ENCODE measurements around the gene MGLL. TPM values are rescaled to one million over a fixed set of nuclear protein-coding genes. Genes with fewer than 3 reads are reported as not detected.

MGLL gene
- total and polyA plus RNA-seq, 9 donors: 4.5 to 22.4 (median 13.3) TPM

GRCh38 chr3:127672429-127673190, 149.7 kb downstream of the MGLL start, which contains the start of gene ABTB1:
ABTB1 (plus strand) TSS chr3:127672952; CDS start chr3:127673026, 74 bp downstream.
- peak; percentile 79 for TF ChIP-seq POLR2A (IDR thresholded peaks at IDR 0.05)
- TF ChIP-seq CTCF (IDR thresholded peaks at IDR 0.05): no peak
- H3K9me3 ChIP-seq: no peaks in the 10 kb centered on the region
- H3K4me1 ChIP-seq (ENCODE audit: insufficient read depth): peaks cover 7% of the 10 kb centered on the region
- intact Hi-C loops (cut with DNase I): loop anchor here in 1 of 4 donors (10.0 kb wide), 1 partner anchor 78 kb away; the partner anchor contains the start of genes MCM2 and TPRA1
- DNase-seq: peak; percentile 81 to 90 (median 87)
- peak within 1 kb of the TSS; percentile 81 for H3K4me3 ChIP-seq
- H3K36me3 ChIP-seq: no peaks in the 10 kb centered on the region
- H3K27me3 ChIP-seq: no peaks in the 10 kb centered on the region
- H3K27ac ChIP-seq: peak within 1 kb of the TSS; percentile 81 to 89
- WGBS, 3 donors: 0 to 1% (median 1%) methylated on average over 49 to 102 of the region's 102 CpGs

- DNase-seq: peak in 4 of 5 donors; percentile 22 to 67 (median 59)
These were observed 150.5 kb downstream of the MGLL start for GRCh38 chr3:127671523-127672428.

GRCh38 chr3:127670761-127671522, 151.4 kb downstream of the MGLL start:
- WGBS, 3 donors: 93 to 95% (median 93%) methylated on average over 20 of the region's 20 CpGs
- no peak overlapping the region for H3K4me3 ChIP-seq
- peaks cover 7% of the 10 kb centered on the region for H3K4me1 ChIP-seq (ENCODE audit: insufficient read depth)
- no peaks in the 10 kb centered on the region for H3K36me3 ChIP-seq
- no peak for TF ChIP-seq POLR2A (IDR thresholded peaks at IDR 0.05)
- TF ChIP-seq CTCF (IDR thresholded peaks at IDR 0.05): no peak
- TF ChIP-seq EP300 (IDR thresholded peaks at IDR 0.05): no peak
- intact Hi-C loops (cut with DNase I): loop anchor here in 1 of 4 donors (10.0 kb wide), 1 partner anchor 76 kb away; the partner anchor contains the start of genes MCM2 and TPRA1
- no peaks in the 10 kb centered on the region for H3K9me3 ChIP-seq
- no peaks in the 10 kb centered on the region for H3K27me3 ChIP-seq
- DNase-seq: peak in 2 of 5 donors; percentile 24 to 35
- H3K27ac ChIP-seq: no peak overlapping the region

More at GRCh38 chr3:127671523-127672428, 150.5 kb downstream of the MGLL start:
- Histone ChIP-seq H3K9me3 (no peaks in the 10 kb centered on the region), H3K4me1 (ENCODE audit: insufficient read depth) (peaks cover 7% of the 10 kb centered on the region), H3K27ac (peak overlapping the region; percentile 81 to 89), H3K36me3 (no peaks in the 10 kb centered on the region), H3K4me3 (peak overlapping the region; percentile 81), H3K27me3 (no peaks in the 10 kb centered on the region)
- TF ChIP-seq POLR2A (IDR thresholded peaks at IDR 0.05) (no peak), EP300 (IDR thresholded peaks at IDR 0.05) (no peak), CTCF (IDR thresholded peaks at IDR 0.05) (no peak)
- 19 to 26% (median 20%) methylated on average over 37 to 44 of the region's 44 CpGs for WGBS, 3 donors
- intact Hi-C loops (cut with DNase I): loop anchor here in 1 of 4 donors (10.0 kb wide), 1 partner anchor 77 kb away; the partner anchor contains the start of genes MCM2 and TPRA1

All from ovary (tissue), 9 donors.